ENCODE results near the gene SMIM10L2A. TPM values are rescaled to one million over a fixed set of nuclear protein-coding genes. Genes with fewer than 3 reads are reported as not detected.

The SMIM10L2A gene
- polyA plus RNA-seq, 1 experiment: 0.04 TPM

DNA sequence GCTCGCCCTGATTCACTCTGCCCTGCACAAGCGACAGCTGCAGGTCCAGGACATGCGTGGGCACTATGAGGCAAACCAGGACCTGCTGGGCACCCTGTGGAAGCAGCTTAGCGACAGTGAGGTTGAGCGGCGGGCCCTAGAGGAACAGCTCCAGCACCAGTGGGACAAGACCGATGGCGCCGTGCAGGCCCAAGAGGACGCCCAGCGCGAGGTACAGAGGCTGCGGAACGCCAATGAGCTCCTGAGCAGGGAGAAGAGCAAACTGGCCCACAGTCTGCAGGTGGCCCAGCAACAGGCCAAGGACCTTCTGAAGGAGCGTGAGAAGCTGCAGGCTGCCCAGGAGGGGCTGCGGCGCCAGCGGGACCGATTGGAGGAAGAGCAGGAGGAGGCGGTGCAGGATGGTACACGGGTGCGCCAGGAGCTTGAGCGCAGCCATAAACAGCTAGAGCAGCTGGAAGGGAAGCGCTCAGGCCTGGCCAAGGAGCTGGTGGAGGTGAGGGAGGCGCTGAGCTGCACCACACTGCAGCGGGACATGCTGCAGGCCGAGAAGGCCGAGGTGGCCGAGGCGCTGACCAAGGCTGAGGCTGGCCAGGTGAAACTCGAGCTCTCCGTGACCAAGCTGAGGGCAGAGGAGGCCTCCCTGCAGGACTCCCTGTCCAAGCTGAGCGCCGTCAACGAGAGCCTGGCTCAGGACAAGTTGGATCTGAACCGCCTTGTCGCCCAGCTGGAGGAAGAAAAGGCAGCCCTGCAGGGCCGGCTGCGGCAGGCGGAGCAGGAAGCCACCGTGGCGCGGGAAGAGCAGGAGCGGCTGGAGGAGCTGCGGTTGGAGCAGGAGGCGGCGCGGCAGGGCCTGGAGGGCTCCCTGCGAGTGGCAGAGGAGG, 12.8 kb downstream of the SMIM10L2A start:
- no peak for DNase-seq (ENCODE audit: low read depth, low spot score)
- Histone ChIP-seq H3K4me3 (ENCODE audit: low read depth, low read length) (no peak overlapping the region), H3K9me3 (ENCODE audit: control insufficient read depth, insufficient read depth, low read length) (peaks cover 9% of the 10 kb centered on the region; the same call in 1 of the 2 replicates), H3K27me3 (ENCODE audit: control insufficient read depth, insufficient read depth, low read length) (no peaks in the 10 kb centered on the region), H3K27ac (ENCODE audit: low read depth, low read length) (no peak overlapping the region)
- TF ChIP-seq, protein P1, sequence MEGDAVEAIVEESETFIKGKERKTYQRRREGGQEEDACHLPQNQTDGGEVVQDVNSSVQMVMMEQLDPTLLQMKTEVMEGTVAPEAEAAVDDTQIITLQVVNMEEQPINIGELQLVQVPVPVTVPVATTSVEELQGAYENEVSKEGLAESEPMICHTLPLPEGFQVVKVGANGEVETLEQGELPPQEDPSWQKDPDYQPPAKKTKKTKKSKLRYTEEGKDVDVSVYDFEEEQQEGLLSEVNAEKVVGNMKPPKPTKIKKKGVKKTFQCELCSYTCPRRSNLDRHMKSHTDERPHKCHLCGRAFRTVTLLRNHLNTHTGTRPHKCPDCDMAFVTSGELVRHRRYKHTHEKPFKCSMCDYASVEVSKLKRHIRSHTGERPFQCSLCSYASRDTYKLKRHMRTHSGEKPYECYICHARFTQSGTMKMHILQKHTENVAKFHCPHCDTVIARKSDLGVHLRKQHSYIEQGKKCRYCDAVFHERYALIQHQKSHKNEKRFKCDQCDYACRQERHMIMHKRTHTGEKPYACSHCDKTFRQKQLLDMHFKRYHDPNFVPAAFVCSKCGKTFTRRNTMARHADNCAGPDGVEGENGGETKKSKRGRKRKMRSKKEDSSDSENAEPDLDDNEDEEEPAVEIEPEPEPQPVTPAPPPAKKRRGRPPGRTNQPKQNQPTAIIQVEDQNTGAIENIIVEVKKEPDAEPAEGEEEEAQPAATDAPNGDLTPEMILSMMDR (IDR thresholded peaks at IDR 0.05; ENCODE audit: low read depth, low read length): no peak
- CTCF ChIA-PET: no interaction called here
- POLR2A ChIA-PET: no interaction called here

DNA sequence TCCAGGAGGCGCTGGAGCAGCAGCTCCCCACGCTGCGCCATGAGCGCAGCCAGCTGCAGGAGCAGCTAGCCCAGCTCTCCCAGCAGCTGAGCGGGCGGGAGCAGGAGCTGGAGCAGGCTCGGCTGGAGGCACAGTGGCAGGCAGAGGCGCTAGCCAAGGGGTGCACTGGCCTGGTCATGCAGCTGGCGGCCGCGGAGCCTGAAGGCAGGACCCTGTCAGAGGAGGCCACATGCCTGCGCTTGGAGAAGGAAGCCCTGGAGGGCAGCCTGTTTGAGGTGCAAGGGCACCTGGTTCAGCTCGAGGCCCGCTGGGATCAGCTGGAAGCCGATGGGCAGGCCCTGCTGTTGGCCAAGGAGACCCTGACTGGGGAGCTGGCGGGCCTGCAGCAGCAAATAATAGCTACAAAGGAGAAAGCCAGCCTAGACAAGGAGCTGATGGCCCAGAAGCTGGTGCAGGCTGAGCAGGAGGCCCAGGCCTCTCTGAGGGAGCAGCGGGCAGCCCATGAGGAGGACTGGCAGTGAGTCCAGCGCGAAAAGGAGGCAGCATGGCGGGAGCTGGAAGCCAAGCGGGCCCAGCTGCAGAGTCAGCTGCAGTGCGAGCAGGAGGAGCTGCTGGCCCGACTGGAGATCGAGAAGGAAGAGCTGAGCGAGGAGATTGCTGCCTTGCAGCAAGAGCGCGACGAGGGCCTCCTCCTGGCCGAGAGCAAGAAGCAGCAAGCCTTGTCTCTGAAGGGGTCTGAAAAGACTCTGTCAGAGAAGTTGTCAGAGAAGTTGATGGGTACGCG, 13.6 kb downstream of the SMIM10L2A start:
- no peak overlapping the region for H3K4me3 ChIP-seq (ENCODE audit: low read depth, low read length)
- H3K9me3 ChIP-seq (ENCODE audit: control insufficient read depth, insufficient read depth, low read length): peaks cover 9% of the 10 kb centered on the region; the same call in 1 of the 2 replicates
- TF ChIP-seq, protein P1 (IDR thresholded peaks at IDR 0.05; ENCODE audit: low read depth, low read length): no peak
- no peak for DNase-seq (ENCODE audit: low read depth, low spot score)
- H3K27ac ChIP-seq (ENCODE audit: low read depth, low read length): no peak overlapping the region
- no peaks in the 10 kb centered on the region for H3K27me3 ChIP-seq (ENCODE audit: control insufficient read depth, insufficient read depth, low read length)
- ChIA-PET POLR2A (no interaction called here), CTCF (no interaction called here)

- Histone ChIP-seq H3K27me3 (ENCODE audit: control insufficient read depth, insufficient read depth, low read length) (no peaks in the 10 kb centered on the region), H3K27ac (ENCODE audit: low read depth, low read length) (no peak overlapping the region), H3K4me3 (ENCODE audit: low read depth, low read length) (no peak overlapping the region), H3K9me3 (ENCODE audit: control insufficient read depth, insufficient read depth, low read length) (peaks cover 9% of the 10 kb centered on the region; the same call in 1 of the 2 replicates)
- POLR2A ChIA-PET: no interaction called here
- TF ChIP-seq, protein P1 (IDR thresholded peaks at IDR 0.05; ENCODE audit: low read depth, low read length): no peak
- CTCF ChIA-PET: no interaction called here
- DNase-seq (ENCODE audit: low read depth, low spot score): no peak
These were observed 14.2 kb downstream of the SMIM10L2A start for GRCh38 chrX:135435933-135436332.

DNA sequence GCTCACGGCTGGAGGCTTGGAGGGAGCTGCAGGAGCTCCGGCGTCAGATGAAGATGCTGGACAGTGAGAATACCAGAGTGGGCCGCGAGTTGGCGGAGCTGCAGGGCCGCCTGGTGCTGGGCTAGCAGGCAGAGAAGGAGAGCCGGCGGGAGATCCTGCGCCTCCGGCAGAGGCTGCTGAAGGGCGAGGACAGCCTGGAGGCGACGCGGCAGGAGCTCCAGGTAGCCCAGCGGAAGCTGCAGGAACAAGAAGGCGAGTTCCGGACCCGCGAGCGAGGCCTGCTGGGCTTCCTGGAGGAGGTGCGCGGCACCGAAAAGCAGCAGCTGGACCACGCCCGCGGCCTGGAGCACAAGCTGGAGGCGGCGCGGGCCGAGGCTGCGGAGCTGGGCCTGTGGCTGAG, 14.7 kb downstream of the SMIM10L2A start:
- Histone ChIP-seq H3K4me3 (ENCODE audit: low read depth, low read length) (no peak overlapping the region), H3K27ac (ENCODE audit: low read depth, low read length) (no peak overlapping the region), H3K27me3 (ENCODE audit: control insufficient read depth, insufficient read depth, low read length) (no peaks in the 10 kb centered on the region), H3K9me3 (ENCODE audit: control insufficient read depth, insufficient read depth, low read length) (peaks cover 9% of the 10 kb centered on the region; the same call in 1 of the 2 replicates)
- ChIA-PET POLR2A (no interaction called here), CTCF (no interaction called here)
- TF ChIP-seq, protein P1 (IDR thresholded peaks at IDR 0.05; ENCODE audit: low read depth, low read length): no peak
- DNase-seq (ENCODE audit: low read depth, low spot score): no peak

Data from AG04450 (cell line).